Stomach (tissue), 4 donors: Measurements from ENCODE around the gene NXF2.

ENCODE experiments used
- EP300 ChIP-seq: sonication (generic); formaldehyde crosslinking; IDR thresholded peaks from one replicate; pipeline ENCODE4 v1.6.1; 2017; ENCODE audit warnings: antibody characterized with exemption
- POLR2A ChIP-seq, 4 donors: fragments of 450-650 bp; IDR thresholded peaks; one replicate each; pipeline ENCODE4 v1.6.1; 2016; ENCODE audit warnings: antibody characterized with exemption in 4 of 4, control low read depth in 2 of 4, mild to moderate bottlenecking in 1 of 4, moderate library complexity in 1 of 4
- POLR2AphosphoS5 ChIP-seq, 3 donors: sonication (generic); formaldehyde crosslinking; IDR thresholded peaks; one replicate each; pipeline ENCODE4 v1.6.1; 2016; ENCODE audit warnings: antibody characterized with exemption in 3 of 3
- TF ChIP-seq, protein P1 (sequence below), 7 experiments: fragments of 450-650 bp in 4 of 7; fragments of 200-600 bp in 3 of 7; sonication (generic) in 3 of 7; IDR thresholded peaks; one replicate each; pipeline ENCODE4 v1.5.1; 2016 to 2019; ENCODE audit warnings: antibody characterized with exemption in 7 of 7, control low read depth in 2 of 7, mild to moderate bottlenecking in 1 of 7

DNA sequence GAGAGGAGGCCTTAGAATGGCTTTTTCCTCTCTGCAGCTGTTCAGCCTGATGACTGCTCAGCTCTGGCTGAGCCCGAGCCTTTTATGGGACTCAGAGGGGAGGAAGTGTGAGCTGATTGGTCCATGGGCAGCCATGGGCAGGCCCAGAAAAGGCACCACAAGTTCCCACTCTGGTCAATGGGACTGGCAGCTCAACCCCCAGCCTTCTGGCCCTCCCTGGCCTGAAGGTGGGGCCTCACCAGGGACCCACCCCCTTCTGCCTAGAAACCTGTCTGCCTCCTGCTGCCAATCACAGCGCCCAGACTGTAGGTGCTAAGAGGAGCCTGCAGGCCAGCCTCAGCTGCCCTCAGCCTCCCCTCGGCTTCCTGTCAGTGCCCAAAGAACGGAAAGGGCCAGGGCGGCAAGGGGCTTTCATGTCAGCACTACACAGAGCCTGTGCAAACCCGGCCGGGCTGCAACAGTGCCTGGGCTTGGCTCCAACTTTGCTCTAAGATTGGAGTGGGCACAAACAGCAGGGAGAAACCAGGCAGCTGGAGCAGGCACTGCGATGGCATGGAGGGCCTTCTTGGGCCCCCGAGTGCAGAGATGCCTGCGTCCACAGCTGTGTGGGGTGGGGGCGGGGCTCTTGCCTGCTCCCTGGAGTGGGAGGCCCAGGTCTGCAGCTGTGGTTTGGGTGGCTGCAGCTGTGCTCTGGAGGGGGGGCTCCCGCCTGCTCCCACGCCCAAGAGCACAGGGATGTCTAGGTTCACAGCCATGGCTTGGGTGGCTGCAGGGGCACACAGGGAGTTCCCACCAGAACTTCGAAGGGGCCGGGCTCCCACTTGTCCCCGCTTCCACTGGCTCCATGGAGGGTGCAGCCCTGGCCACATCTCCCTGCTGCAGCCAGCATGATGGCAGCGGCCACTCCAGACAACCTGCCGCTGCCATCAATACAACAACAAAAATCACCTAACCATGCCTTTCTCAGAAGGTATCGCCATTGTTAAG is 92.6 kb downstream of the NXF2 start:
- TF ChIP-seq POLR2A (IDR thresholded peaks at IDR 0.05) (no peak), POLR2AphosphoS5 (IDR thresholded peaks at IDR 0.05) (no peak), EP300 (no peak)
- TF ChIP-seq, protein P1, sequence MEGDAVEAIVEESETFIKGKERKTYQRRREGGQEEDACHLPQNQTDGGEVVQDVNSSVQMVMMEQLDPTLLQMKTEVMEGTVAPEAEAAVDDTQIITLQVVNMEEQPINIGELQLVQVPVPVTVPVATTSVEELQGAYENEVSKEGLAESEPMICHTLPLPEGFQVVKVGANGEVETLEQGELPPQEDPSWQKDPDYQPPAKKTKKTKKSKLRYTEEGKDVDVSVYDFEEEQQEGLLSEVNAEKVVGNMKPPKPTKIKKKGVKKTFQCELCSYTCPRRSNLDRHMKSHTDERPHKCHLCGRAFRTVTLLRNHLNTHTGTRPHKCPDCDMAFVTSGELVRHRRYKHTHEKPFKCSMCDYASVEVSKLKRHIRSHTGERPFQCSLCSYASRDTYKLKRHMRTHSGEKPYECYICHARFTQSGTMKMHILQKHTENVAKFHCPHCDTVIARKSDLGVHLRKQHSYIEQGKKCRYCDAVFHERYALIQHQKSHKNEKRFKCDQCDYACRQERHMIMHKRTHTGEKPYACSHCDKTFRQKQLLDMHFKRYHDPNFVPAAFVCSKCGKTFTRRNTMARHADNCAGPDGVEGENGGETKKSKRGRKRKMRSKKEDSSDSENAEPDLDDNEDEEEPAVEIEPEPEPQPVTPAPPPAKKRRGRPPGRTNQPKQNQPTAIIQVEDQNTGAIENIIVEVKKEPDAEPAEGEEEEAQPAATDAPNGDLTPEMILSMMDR (IDR thresholded peaks at IDR 0.05), result no peak
